ENCODE measurements around the gene MLYCD.

MLYCD gene

DNA sequence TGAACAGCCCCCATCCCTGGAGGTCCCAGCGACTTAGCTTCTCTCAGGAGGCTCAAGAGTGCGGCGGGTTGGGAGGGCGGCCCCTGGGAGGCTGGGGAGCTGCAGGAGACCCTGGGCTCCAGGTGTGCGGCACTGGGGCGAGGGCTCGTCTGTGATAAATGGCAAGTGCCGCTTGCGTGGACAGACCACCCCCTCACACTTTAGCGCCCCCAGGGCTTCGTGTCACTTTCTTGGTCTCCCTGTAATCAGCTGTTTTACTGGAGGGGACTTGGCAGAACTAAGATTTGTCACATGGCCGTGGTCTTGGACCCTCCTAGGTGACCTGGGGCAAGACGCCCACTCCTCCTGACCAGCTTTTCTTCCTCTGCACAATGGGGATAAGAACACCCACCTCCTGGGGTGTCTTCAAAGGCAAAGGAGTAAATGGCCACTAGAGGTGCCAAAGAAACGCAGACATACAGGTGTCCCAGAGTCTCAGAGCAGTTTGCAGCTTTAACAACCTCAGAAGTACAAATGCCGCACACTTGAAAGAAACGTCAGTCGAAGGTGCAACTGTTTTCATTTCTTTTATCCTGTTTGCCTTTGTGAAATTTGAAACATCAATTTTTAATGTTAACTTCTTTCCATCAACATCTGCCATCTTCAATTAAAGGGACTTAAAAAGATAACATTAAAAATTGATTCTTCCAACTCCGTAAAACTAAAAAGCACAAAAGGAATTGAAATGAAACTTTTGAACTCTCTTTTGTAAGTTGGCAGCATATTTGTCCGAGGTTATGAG is 55.1 kb downstream of the MLYCD start:
- no peak for DNase-seq (ENCODE audit: extremely low read depth in 1 of 2, low read depth in 1 of 2)

DNA sequence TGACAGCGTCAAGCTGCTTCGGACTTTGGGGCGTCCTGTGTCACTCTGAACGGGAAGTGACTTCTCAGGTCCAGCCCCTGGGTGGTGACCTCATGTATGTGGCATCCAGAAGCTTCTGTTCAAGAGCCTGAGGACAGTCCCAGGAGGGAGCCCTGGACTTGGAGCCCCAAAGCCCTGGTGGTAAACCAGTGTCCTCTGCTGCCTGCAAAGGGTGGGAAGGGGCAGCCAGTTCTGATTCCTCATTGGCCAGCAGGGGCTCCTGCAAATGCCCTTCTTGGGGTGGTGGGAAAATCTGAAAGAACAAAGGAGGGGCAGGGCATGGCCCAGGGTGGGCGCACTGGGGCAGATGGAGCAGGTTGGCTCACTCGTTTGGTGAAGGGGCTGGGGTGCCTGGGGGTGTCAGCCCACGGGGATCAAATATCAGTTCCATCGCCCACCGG is 55.7 kb downstream of the MLYCD start:
- DNase-seq (ENCODE audit: extremely low read depth in 1 of 2, low read depth in 1 of 2) = no peak

DNA sequence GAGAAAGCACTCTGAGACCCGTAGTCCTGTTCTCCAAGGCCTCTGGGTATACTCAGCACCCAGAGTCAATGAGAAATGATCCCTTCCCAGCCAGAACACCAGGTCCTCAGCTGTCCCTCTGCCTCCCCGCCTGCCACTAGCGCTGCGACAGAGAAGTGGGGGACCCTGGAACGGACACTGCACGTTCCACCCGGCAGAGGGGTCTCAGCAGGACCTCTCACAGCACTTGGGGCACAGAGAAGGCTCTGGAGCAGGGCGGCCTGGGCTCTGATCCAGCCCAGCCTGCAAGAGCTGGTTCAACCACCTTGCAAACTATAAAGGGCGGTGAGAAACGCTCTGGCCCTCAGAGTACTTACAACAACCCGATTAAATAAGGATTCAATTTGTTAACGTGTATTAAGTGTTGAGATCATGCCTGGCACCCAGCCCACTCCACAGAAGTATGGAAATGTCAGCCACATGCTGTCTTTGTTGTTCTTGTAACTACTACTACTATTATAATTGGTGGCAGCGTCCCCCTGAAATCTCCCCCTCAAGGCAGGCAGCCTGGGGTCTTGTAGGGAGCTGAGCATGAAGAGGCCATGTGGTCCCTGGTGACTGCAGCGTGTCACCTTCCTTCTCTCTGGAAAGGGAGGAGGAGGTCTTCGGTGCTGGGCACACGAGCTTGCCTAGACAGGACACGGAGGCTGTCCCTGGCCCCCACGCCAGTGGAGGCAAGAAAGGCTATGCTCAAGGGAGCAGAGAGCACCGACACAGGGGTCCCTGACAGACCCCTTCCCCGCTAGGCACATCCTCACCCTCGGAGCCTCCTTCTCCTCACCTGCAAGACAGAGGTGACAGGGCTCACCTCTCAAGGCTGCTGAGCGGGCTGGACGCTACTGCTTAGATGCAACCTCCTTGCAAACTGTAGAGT is 56.6 kb downstream of the MLYCD start:
- no peak for DNase-seq (ENCODE audit: extremely low read depth in 1 of 2, low read depth in 1 of 2)

DNA sequence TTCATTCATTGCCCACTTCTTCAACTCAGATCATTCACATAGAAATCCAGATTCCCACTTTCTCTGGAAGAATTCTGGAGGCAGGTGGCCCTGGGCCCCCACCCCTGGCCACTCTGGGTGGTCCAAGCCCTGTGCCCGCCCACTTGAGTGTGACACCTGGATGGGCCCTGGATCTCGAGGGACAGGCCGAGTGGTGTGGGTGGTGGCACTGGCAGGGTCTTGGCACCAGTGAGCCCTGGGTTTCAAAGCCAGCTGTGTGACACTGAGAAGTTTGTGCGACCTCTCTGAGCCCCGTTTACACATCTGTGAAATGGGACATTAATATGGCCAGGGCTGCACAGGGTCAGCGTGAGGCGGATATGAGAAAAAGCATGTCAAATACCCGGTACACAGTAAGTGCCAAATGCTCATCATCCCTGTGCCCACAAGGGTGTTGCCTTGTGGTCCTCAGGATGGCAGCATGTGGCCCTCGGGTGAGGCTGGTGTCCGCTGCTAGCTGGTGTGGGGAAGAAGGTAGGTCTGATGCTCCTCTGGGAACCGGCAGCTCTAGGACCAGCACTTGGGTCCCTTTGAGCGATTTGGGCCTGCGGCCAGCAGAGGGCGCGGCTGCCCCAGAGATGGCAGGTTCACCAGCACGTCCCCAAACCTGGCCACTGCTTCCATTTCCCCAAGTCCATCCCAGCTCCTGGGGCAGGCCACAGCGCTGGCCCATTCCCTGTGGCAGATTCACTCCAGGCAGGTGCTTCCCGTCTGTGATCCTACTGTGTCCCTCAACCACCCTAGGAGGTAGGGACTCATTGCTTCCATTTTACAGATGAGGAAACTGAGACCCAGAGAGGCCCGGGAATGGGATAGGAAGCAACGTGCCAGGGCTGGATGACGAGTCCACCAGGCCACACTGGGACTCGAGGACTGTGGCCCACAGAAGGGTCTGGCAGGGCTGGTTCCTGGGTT is 57.7 kb downstream of the MLYCD start:
- peak; percentile 41 to 58 for DNase-seq (ENCODE audit: extremely low read depth in 1 of 2, low read depth in 1 of 2)

DNA sequence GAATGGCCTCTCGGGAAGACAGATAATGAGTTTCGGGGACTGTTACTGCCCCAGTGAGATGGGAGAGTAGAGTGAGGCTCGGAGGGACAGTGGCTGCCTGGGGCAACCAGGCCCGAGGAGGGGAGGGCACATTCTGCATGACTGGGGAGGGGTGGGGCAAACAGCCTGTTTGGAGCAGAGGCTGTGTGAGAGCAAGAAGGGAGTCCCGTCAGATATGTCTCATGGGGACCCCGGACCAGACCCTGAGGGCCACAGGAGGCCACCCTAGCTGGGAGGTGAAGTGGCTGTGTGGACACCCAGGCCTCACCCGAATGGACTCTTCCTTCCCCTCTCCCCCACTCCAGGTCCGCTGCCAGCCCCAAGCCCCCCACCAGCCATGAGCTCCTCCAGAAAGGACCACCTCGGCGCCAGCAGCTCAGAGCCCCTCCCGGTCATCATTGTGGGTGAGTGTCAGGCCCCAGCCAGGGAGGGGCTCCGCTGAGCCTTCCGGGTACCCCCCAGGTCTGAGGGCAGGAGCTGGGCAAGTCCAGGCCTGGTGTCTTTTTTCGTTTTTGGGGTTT is 58.5 kb downstream of the MLYCD start:
- DNase-seq (ENCODE audit: extremely low read depth in 1 of 2, low read depth in 1 of 2) = no peak

DNA sequence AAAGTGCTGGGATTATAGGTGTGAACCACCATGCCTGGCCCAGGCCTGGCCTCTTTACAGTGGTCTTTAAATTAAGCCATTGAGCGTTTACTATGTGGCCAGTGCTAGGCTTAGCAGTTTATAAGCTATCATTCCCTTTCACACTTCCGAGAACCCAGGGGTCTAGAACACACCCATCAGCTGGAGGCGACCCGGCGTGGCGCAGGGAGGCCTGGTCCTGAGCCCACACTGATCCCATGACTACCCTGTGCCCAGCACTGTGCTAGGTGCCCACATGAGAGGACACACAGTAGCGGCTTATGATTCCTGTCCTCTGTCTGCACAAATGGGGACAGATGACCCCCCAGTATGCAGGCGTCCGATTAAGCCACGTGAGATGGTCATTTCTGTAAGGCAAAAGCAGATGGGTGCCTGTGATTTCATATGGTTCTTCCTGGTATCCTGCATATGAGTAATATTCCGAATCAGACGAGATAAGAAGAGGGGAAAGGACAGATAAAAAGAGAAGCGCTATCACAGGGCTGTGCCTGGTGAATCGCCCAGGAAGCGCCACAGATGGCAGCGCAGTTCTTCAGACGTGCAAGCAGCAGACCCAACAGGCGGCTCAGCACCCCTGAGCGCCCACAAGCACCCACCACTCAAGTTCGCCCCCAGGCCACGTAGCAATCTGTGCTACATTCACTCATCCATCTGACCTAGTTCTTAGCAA is 59.4 kb downstream of the MLYCD start:
- no peak for DNase-seq (ENCODE audit: extremely low read depth in 1 of 2, low read depth in 1 of 2)

DNA sequence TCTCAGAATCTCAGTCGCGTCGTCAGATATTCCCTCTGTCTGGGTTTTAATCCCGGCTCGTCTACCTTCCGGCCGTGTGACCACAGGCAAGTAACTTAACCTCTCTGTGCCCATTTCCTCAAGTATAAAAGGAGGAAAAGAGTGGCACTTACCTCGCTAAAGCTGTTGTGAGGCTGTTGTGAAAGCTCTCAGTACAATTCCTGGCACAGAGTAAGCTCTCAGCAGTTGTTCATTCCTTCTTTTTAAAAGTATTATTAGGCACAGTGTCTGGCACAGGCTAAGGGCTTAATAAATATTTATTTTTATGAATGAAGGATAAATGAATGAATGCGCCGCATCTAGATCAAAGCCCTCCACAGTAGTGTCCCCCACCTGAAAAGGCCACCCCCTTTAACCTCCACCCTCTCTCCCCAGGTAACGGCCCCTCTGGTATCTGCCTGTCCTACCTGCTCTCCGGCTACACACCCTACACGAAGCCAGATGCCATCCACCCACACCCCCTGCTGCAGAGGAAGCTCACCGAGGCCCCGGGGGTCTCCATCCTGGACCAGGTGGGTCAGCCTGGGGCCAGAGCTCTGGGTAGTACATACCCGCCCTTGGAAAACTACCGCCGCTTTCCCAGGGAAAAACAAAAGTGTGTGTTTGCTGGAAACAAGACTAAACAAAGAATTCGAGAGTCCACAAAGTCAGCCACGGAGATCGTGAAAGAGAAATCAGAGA is 60.1 kb downstream of the MLYCD start:
- no peak for DNase-seq (ENCODE audit: extremely low read depth in 1 of 2, low read depth in 1 of 2)

DNA sequence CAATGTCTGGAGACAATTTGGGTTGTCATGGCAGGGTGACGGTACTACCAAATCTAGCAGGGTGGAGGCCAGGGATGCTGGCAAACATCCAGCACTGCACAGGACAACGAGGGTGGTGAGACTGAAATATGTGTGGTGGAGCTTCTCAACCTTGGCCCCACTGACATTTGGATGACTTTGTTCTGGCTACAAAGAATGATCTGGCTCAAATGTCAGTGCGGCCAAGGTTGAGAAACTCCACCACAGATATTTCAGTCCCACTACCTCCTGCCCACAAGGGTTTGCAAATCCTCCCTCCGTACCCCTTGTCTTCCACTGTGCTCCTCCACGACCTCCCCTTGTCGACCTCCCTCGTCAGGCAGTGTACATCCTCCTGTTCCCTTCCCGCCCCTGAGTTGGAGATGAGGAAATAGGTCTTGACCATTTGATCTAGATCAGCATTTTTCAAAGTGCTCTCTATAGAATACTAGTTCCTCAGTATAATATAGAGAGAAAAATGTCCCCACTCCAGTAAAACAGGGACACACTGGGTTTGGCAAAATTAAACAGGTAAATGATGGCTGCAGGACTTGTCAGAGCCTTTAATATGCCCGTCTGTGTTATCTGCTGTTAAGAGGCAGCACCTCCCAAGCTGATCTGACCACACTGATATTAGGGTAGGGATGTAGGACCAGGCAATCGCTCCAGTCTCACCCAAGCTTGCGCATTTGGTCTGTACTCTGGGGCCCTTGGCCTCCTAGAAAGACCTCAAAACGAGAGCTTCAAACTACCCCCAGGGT is 60.9 kb downstream of the MLYCD start:
- DNase-seq (ENCODE audit: extremely low read depth in 1 of 2, low read depth in 1 of 2) = no peak

DNA sequence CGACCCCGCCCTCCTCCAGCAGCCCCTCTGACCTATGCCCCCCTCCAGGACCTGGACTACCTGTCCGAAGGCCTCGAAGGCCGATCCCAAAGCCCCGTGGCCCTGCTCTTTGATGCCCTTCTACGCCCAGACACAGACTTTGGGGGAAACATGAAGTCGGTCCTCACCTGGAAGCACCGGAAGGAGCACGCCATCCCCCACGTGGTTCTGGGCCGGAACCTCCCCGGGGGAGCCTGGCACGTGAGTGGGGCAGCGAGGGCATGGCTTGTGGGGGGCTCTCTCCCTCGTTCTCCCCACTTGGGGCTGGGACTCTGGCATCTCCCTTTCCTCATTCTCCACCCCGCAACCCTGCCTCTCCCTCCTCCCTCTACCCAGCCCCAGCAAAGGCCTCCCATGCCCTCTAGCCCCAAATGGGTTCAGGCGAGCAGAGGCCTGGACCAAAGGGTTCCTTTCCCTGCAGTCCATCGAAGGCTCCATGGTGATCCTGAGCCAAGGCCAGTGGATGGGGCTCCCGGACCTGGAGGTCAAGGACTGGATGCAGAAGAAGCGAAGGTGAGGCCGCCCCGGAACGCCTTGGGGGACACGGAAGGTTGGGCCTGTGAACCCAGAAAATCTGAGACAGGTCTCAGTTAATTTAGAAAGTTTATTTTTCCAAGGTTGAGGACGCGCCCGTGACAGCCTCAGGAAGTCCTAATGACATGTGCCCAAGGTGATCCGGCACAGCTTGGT is 61.8 kb downstream of the MLYCD start:
- DNase-seq (ENCODE audit: extremely low read depth in 1 of 2, low read depth in 1 of 2) = no peak

DNA sequence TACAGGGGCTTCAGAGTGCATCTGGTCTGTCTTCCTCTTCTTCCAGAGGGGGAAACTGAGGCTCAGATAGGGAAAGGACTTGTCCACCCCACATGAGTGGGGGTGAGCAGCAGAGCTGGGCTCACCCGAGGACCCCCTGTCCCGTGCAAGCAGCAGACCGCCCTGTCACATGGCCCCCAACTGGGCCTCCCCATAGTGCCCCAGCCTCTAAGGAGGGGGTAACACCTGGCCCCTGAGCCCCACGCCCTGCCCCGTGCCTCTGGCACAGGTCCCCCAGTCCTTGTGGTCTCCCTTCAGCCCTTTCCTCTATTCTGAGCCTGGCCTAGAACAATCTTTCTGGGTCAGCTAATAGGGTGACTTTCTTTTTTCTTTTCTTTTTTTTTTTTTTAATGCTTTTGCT is 62.7 kb downstream of the MLYCD start:
- no peak for DNase-seq (ENCODE audit: extremely low read depth in 1 of 2, low read depth in 1 of 2)

DNA sequence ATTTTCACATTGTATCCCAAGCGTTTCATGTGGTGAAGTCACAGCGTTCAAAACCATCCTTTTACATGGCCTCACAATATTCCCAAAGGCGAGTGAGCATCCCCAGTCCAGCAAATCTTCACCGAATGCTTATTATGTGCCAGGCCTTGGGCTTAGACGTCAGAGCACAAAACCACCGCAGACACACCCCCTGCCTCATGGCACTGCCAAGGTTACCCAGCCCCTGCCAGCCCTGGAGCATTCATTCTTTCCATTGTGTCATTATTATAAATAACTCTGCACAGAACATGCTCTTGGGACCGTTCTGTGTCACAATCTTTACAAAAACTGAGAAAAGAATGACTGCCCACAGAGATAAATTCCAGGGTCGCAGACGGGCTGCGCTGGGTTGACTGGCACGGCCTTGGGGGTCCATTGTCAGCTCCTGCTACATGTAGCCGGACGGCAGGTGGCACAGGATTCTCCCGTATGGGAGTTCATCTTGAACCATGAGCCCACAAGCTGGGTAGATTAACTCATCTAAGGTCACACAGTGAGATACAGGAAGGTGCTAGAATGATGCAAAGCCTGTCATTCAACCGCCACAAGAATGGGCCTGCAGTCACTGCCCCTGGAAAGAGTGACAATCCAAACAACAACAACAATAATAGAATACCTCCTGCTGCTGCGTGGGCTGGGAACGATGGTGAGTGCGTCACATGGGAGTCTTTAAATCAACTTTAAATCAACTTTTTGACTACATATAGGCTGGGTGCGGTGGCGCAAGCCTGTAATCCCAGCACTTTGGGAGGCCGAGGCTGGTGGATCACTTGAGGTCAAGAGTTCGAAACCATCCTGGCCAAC is 64.6 kb downstream of the MLYCD start:
- DNase-seq (ENCODE audit: extremely low read depth in 1 of 2, low read depth in 1 of 2) = no peak

DNA sequence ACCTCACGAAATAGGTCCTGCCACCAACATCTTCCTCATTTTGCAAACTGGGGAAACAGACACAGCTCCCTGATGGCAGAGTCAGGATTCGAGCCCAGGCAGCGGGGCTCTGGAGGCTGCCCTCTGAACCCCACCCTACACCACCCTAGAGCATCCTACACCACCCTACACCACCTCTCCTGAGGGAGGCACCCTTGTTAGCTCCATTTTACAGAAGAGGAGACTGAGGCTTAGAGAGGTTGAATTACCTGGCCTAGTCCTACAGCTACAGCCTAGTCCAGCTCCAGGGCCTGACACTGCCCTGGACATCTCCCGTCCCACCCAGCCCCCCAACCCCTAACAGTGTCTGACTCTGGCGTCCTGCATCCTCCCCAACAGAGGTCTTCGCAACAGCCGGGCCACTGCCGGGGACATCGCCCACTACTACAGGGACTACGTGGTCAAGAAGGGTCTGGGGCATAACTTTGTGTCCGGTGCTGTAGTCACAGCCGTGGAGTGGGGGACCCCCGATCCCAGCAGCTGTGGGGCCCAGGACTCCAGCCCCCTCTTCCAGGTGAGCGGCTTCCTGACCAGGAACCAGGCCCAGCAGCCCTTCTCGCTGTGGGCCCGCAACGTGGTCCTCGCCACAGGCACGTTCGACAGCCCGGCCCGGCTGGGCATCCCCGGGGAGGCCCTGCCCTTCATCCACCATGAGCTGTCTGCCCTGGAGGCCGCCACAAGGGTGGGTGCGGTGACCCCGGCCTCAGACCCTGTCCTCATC is 65.9 kb downstream of the MLYCD start:
- DNase-seq (ENCODE audit: extremely low read depth in 1 of 2, low read depth in 1 of 2) = no peak

DNA sequence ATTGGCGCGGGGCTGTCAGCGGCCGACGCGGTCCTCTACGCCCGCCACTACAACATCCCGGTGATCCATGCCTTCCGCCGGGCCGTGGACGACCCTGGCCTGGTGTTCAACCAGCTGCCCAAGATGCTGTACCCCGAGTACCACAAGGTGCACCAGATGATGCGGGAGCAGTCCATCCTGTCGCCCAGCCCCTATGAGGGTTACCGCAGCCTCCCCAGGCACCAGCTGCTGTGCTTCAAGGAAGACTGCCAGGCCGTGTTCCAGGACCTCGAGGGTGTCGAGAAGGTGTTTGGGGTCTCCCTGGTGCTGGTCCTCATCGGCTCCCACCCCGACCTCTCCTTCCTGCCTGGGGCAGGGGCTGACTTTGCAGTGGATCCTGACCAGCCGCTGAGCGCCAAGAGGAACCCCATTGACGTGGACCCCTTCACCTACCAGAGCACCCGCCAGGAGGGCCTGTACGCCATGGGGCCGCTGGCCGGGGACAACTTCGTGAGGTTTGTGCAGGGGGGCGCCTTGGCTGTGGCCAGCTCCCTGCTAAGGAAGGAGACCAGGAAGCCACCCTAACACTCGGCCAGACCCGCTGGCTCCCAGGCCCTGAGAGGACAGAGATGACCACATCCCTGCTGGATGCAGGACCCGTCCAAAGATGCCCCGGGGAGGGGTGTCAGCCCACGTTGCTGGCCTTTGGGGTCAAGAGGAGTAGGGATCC is 66.7 kb downstream of the MLYCD start:
- DNase-seq (ENCODE audit: extremely low read depth in 1 of 2, low read depth in 1 of 2) = no peak

DNA sequence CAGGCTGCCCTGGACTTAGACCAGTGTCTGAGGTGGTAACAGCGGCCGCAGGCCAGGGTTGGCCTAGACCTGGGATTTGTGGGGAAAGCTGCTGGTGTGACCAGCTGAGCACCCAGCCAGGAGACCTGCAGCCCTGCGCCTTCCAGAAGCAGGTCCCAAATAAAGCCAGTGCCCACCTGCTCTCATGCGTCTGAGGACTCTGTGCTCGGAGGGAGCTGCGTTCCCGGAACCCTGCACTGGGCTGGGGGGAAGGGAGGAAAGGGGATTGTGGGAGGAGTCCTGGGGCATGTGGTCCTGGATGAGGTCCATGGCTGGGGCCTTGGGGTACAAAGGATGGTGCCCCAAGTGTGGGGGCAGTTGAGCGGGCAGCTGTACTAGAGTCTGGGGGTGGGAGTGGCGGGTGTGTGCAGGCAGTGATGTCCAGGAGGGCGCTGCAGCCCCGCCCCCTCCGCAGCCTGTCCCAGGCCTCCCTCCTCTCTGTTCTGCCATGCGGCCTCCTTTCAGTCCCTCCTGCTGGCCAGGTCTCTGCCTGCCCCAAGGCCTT is 67.3 kb downstream of the MLYCD start:
- no peak for DNase-seq (ENCODE audit: extremely low read depth in 1 of 2, low read depth in 1 of 2)

DNA sequence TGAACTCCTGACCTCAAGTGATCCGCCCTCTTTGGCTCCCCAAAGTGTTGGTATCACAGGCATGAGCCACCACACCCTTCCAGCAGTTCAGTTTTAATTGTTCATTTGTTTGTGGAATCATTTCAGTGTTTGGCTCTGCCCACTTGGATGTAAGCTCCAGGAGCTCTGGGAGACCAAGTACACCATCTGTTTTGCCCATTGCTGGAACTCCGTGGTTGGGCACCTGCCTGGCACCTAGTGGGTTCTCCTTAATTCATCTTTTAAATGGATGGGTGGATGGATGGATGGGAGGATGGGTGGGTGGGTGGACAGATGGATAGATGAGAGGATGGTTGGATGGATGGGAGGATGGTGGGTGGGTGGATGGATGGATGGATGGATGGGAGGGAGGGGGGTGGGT is 68.2 kb downstream of the MLYCD start:
- DNase-seq (ENCODE audit: extremely low read depth in 1 of 2, low read depth in 1 of 2) = no peak

Data from stimulated activated CD8-positive, alpha-beta memory T cell treated with anti-CD3 and anti-CD28 coated beads, Interleukin-7, amount 100 ng/mL, for 48 hours (primary cell).